ENCODE measurements around the gene SRGAP1.

- no peak for TF ChIP-seq CTCF (IDR thresholded peaks at IDR 0.05; ENCODE audit: borderline replicate concordance, extremely low read depth, low read length, poor library complexity, severe bottlenecking)
- TF ChIP-seq EZH2 (IDR thresholded peaks at IDR 0.05; ENCODE audit: borderline replicate concordance, low read depth, low read length, severe bottlenecking): no peak
Measured at GRCh38 chr12:63863658-63864453, 19.4 kb downstream of the SRGAP1 start.

Measured in DND-41 (cell line).